ENCODE results near the gene DENND1A. TPM values are rescaled to one million over a fixed set of nuclear protein-coding genes. Genes with fewer than 3 reads are reported as not detected.

The DENND1A gene
- total and polyA plus RNA-seq, 2 of the 13 experiments (the other 11 are each of a cell fraction or from before 2014, with no cell fraction given), result 14.8 to 30.1 TPM

- TF ChIP-seq ZNF609 (CRISPR knock-in tag; IDR thresholded peaks at IDR 0.05; ENCODE audit: borderline replicate concordance) (peak; percentile 85), PAX8 (CRISPR knock-in tag; IDR thresholded peaks at IDR 0.05; ENCODE audit: borderline replicate concordance) (no peak), JUNB (CRISPR knock-in tag; IDR thresholded peaks at IDR 0.05; ENCODE audit: borderline replicate concordance) (no peak), ZNF816 (CRISPR knock-in tag; IDR thresholded peaks at IDR 0.05; ENCODE audit: borderline replicate concordance) (no peak; the same call in 1 of the 2 replicates), SMARCE1 (IDR thresholded peaks at IDR 0.05; ENCODE audit: borderline replicate concordance) (no peak), ZNF7 (CRISPR knock-in tag; IDR thresholded peaks at IDR 0.05) (no peak), ZNF441 (CRISPR knock-in tag; IDR thresholded peaks at IDR 0.05; ENCODE audit: borderline replicate concordance) (no peak; the same call in 1 of the 2 replicates), SIX1 (CRISPR knock-in tag; IDR thresholded peaks at IDR 0.05; ENCODE audit: borderline replicate concordance) (peak; percentile 76; the same call in 1 of the 2 replicates), ZNF34 (CRISPR knock-in tag; IDR thresholded peaks at IDR 0.05; ENCODE audit: borderline replicate concordance) (no peak), CBFB (CRISPR knock-in tag; IDR thresholded peaks at IDR 0.05) (no peak), RAD21 (CRISPR knock-in tag; IDR thresholded peaks at IDR 0.05) (peak; percentile 30; the same call in 1 of the 2 replicates), RXRB (CRISPR knock-in tag; IDR thresholded peaks at IDR 0.05; ENCODE audit: borderline replicate concordance) (0 out of 2 replicates have a peak, but pooled peaks have one; percentile 54), HNF4A (CRISPR knock-in tag; IDR thresholded peaks at IDR 0.05) (peak; percentile 69), ZNF589 (CRISPR knock-in tag; conservative IDR thresholded peaks at IDR 0.05) (0 out of 2 replicates have a peak, but pooled peaks have one; percentile 42), ZNF512 (CRISPR knock-in tag; IDR thresholded peaks at IDR 0.05) (peak; percentile 30; the same call in 1 of the 2 replicates), PTBP1 (IDR thresholded peaks at IDR 0.05; ENCODE audit: low read depth, low read length, poor library complexity, severe bottlenecking) (no peak), MED8 (CRISPR knock-in tag; IDR thresholded peaks at IDR 0.05; ENCODE audit: insufficient replicate concordance) (no peak), SSRP1 (CRISPR knock-in tag; IDR thresholded peaks at IDR 0.05) (no peak), ZNF24 (IDR thresholded peaks at IDR 0.05) (no peak), ZNF33B (CRISPR knock-in tag; IDR thresholded peaks at IDR 0.05) (no peak), SRSF1 (optimal IDR thresholded peaks at IDR 0.05; ENCODE audit: low read depth, low read length) (no peak)
- TF ChIP-seq, protein P1, sequence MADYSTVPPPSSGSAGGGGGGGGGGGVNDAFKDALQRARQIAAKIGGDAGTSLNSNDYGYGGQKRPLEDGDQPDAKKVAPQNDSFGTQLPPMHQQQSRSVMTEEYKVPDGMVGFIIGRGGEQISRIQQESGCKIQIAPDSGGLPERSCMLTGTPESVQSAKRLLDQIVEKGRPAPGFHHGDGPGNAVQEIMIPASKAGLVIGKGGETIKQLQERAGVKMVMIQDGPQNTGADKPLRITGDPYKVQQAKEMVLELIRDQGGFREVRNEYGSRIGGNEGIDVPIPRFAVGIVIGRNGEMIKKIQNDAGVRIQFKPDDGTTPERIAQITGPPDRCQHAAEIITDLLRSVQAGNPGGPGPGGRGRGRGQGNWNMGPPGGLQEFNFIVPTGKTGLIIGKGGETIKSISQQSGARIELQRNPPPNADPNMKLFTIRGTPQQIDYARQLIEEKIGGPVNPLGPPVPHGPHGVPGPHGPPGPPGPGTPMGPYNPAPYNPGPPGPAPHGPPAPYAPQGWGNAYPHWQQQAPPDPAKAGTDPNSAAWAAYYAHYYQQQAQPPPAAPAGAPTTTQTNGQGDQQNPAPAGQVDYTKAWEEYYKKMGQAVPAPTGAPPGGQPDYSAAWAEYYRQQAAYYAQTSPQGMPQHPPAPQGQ (CRISPR knock-in tag; IDR thresholded peaks at IDR 0.05; ENCODE audit: borderline replicate concordance), result 0 out of 2 replicates have a peak, but pooled peaks have one; percentile 52
These were observed 250.5 kb downstream of the DENND1A start (continued) for GRCh38 chr9:123679330-123679987.
